ENCODE data around the gene EGFLAM.
A peak's percentile ranks its signal among the peaks of the same experiment; 100 is the strongest.

EGFLAM gene

DNA sequence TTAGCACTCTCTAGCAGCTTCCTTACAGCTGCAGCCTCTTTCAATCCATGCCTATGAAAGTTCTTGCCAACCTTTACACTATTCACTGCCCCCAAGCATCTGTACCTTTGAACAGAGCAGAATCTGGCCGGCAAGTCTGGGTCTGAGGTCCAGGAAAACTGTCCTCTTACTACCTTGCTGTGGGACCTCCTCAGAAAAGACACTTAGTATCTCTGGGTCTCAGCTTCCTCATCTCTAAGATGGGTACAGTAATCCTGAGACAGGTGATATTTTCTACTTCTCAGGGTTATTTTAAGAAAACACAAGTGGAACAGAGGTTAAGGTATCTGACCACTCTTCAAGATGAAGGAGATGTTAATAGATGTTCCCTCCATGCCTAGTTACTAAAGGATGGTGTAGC, 120.2 kb downstream of the EGFLAM start:
- Histone ChIP-seq H3K9me3 (ENCODE audit: control insufficient read depth, low read length) (no peaks in the 10 kb centered on the region), H3K27me3 (replicated peaks; ENCODE audit: control insufficient read depth, insufficient read depth, low read length) (peaks cover 14% of the 10 kb centered on the region), H3K4me3 (ENCODE audit: low read length) (no peak overlapping the region), H3K9ac (ENCODE audit: low read length) (no peak overlapping the region), H3K36me3 (ENCODE audit: control insufficient read depth, insufficient read depth, low read length, severe bottlenecking) (no peaks in the 10 kb centered on the region), H3K4me1 (ENCODE audit: control insufficient read depth, insufficient read depth, low read length) (peaks cover 5% of the 10 kb centered on the region)
- DNase-seq (ENCODE audit: low read depth): no peak

DNA sequence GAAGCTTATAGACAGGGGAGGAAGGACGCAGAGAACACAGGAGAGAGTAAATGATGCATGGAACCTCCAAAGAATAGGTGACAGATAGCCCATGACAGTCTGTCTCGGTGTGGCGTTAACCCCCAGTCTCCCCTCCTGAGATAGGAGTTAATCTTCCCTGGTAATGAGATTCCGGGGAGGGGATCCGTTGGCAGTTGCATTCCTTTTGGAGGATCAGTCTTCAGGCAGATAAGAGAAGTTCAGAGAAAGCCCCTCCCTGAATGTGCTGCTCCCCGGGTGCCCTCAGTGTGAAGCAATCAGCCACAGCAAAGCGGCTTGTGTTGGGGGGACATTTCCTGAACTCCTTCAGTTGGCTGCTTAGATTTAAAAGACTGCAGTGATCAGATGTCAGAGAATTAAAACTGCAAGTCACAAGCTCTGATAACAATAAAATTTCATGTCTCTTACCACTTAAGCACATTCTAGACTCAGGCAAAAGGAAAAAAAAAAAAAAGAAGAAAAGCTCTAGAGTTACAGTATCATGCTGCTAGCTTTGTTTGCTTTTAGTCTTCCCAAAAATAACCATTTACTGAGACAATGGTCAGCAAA, 121.1 kb downstream of the EGFLAM start:
- no peak for DNase-seq (ENCODE audit: low read depth)
- H3K27me3 ChIP-seq (replicated peaks; ENCODE audit: control insufficient read depth, insufficient read depth, low read length): peaks cover 14% of the 10 kb centered on the region
- H3K4me1 ChIP-seq (ENCODE audit: control insufficient read depth, insufficient read depth, low read length): peaks cover 5% of the 10 kb centered on the region
- H3K9ac ChIP-seq (ENCODE audit: low read length): no peak overlapping the region
- H3K9me3 ChIP-seq (ENCODE audit: control insufficient read depth, low read length): no peaks in the 10 kb centered on the region
- H3K4me3 ChIP-seq (ENCODE audit: low read length): no peak overlapping the region
- H3K36me3 ChIP-seq (ENCODE audit: control insufficient read depth, insufficient read depth, low read length, severe bottlenecking): no peaks in the 10 kb centered on the region

DNA sequence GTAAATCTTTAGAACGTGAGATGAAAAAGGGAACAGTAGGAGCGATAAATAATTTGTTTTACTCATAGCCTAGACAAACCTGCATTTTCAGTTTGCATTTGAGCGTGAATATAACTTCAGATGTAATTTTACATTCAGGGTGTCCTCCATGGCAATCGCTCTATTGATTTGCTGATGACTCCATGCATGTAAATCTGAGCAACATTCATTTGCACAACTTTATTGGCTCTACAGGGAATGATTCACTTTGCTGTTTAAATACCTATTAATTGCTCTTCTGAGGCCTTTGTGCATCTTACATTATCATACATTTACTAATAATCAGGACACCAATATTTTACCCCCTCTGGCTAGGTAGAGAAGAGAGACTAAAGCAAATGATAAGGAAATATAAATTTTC, 122.2 kb downstream of the EGFLAM start:
- no peak for DNase-seq (ENCODE audit: low read depth)

DNA sequence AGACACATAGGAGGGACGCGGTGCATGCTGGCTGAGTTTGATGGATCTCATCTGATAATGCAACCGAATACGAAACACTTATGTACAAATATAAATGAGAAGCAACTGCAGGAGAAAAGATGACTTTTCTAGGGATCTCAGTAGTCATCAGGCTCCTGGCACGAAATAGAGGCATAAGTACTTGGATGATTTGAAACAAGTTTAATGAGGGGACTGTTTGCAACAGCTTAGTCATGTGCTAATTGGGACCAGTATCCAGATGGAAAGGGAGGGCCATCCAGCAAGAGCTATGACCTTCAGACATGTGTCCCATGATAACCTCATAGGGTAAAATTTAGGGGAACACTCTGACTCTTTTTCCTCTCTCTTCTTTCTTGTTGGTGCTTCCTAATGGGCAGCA, 123.0 kb downstream of the EGFLAM start:
- Histone ChIP-seq H3K27me3 (replicated peaks; ENCODE audit: control insufficient read depth, insufficient read depth, low read length) (peaks cover 14% of the 10 kb centered on the region), H3K9me3 (ENCODE audit: control insufficient read depth, low read length) (no peaks in the 10 kb centered on the region)

More for the DNA sequence above, 122.2 kb downstream of the EGFLAM start:
- Histone ChIP-seq H3K9ac (ENCODE audit: low read length) (no peak overlapping the region), H3K4me3 (ENCODE audit: low read length) (no peak overlapping the region), H3K4me1 (ENCODE audit: control insufficient read depth, insufficient read depth, low read length) (peaks cover 8% of the 10 kb centered on the region), H3K36me3 (ENCODE audit: control insufficient read depth, insufficient read depth, low read length, severe bottlenecking) (no peaks in the 10 kb centered on the region), H3K9me3 (ENCODE audit: control insufficient read depth, low read length) (no peaks in the 10 kb centered on the region), H3K27me3 (replicated peaks; ENCODE audit: control insufficient read depth, insufficient read depth, low read length) (peaks cover 14% of the 10 kb centered on the region)

DNA sequence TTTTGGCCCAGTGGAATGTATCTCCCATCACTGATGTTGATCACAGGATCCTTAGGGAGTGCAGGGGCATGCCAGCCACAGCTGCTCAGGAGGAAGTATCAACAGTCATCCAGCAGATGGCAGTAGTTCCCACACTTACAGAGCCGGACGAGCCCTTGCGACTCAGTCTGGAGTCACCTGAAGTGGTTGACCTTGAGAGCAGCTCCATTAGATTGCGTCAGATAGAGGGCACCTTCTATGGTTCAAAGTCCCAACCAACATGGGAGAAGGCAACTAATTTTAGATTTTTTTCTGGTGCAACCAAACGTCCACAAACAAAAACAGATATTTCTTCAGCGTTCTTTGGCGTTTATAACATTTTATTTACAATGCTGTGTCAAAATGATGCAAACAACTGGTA, 124.5 kb downstream of the EGFLAM start:
- DNase-seq (ENCODE audit: low read depth): peak; percentile 88
- H3K9ac ChIP-seq (ENCODE audit: low read length): no peak overlapping the region

More for the DNA sequence above, 123.0 kb downstream of the EGFLAM start:
- no peak for DNase-seq (ENCODE audit: low read depth)
- Histone ChIP-seq H3K4me1 (ENCODE audit: control insufficient read depth, insufficient read depth, low read length) (peaks cover 8% of the 10 kb centered on the region), H3K36me3 (ENCODE audit: control insufficient read depth, insufficient read depth, low read length, severe bottlenecking) (no peaks in the 10 kb centered on the region), H3K9ac (ENCODE audit: low read length) (no peak overlapping the region), H3K4me3 (ENCODE audit: low read length) (no peak overlapping the region)

DNA sequence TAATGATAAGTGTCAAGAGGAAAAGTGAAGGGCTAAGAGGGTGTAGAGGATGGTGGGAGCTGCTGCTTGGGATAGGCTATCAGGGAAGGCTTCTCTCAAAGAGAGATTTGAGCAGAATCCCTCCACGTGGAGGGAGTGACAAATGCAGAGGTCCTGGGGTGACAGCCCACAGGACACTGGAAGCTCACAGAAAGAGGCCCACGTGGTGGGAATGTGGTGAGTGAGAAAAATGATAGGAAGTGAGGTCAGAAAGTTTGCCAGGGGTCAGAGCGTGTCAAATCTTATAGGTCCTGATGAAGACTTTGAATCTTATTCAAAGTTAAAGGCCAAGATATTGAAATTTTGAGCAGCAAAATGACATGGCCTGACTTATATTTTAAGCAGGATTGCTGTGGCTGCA, 125.3 kb downstream of the EGFLAM start:
- Histone ChIP-seq H3K4me1 (ENCODE audit: control insufficient read depth, insufficient read depth, low read length) (peaks cover 8% of the 10 kb centered on the region), H3K36me3 (ENCODE audit: control insufficient read depth, insufficient read depth, low read length, severe bottlenecking) (no peaks in the 10 kb centered on the region), H3K27me3 (replicated peaks; ENCODE audit: control insufficient read depth, insufficient read depth, low read length) (peaks cover 6% of the 10 kb centered on the region), H3K4me3 (ENCODE audit: low read length) (no peak overlapping the region), H3K9me3 (ENCODE audit: control insufficient read depth, low read length) (no peaks in the 10 kb centered on the region), H3K9ac (ENCODE audit: low read length) (no peak overlapping the region)
- no peak for DNase-seq (ENCODE audit: low read depth)

More for the DNA sequence above, 124.5 kb downstream of the EGFLAM start:
- H3K27me3 ChIP-seq (replicated peaks; ENCODE audit: control insufficient read depth, insufficient read depth, low read length): peaks cover 14% of the 10 kb centered on the region
- H3K4me1 ChIP-seq (ENCODE audit: control insufficient read depth, insufficient read depth, low read length): peaks cover 8% of the 10 kb centered on the region
- no peaks in the 10 kb centered on the region for H3K9me3 ChIP-seq (ENCODE audit: control insufficient read depth, low read length)
- H3K4me3 ChIP-seq (ENCODE audit: low read length): no peak overlapping the region
- H3K36me3 ChIP-seq (ENCODE audit: control insufficient read depth, insufficient read depth, low read length, severe bottlenecking): no peaks in the 10 kb centered on the region

DNA sequence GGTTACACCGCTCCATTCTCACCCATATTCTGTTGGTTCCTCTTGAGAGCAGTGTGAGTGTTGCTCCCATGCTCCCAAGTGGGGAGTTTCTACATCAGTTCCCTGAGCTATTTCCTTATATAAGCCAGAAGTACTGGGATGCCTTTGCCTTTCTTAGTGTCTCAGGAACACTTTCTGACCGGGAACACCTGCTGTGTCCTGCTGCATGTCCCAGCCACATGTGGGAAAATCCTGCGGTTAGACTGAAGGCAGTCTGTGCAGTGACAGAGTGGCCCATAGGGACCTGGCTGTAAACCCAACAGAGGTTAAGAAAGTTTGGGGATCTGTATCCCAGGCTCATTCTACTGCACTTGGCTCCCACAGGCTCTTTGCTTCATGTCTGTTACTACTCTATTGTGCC, 126.0 kb downstream of the EGFLAM start:
- no peak for DNase-seq (ENCODE audit: low read depth)
- H3K27me3 ChIP-seq (replicated peaks; ENCODE audit: control insufficient read depth, insufficient read depth, low read length): no peaks in the 10 kb centered on the region
- H3K9me3 ChIP-seq (ENCODE audit: control insufficient read depth, low read length): no peaks in the 10 kb centered on the region
- H3K4me3 ChIP-seq (ENCODE audit: low read length): no peak overlapping the region
- peaks cover 8% of the 10 kb centered on the region for H3K4me1 ChIP-seq (ENCODE audit: control insufficient read depth, insufficient read depth, low read length)
- no peak overlapping the region for H3K9ac ChIP-seq (ENCODE audit: low read length)
- no peaks in the 10 kb centered on the region for H3K36me3 ChIP-seq (ENCODE audit: control insufficient read depth, insufficient read depth, low read length, severe bottlenecking)

DNA sequence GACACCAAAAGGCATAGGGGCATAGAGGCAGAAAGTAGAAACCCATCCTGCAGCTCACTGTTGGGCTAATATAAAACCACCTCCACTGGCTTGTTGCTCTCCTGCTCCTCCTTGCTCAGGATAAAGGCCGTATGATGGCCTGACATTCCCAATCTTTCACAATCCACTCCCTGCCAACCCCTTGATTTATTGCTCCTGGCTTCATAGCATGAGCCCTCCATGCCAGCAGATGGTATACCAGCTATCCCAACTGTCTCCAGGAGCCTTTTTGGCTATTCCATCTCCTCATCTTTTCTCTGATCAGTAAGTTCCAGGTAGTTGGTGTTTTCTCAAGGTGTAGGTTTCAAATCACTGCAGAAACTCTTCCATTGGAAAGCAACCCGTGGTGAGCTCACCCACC, 128.8 kb downstream of the EGFLAM start:
- DNase-seq (ENCODE audit: low read depth): no peak

DNA sequence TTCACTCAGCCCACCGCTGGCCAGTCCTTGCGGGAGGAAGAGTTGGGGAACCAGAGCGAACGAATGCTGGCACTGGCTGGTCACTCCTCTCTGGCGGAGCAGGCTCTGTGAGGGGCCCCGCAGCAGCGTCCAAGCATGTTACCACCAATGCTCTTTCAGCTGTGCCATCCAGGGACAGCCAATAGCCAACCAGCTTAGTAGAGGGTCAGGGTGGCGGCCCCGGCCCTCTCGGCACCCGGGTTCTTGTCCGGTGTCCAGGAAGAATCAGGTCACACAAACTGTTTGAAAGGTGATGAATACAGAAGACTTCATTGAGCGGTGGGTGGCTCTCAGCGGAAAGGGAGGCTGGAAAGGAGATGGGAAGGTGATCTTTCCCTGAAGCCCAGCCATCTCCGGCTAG, 135.3 kb downstream of the EGFLAM start:
- Histone ChIP-seq H3K9me3 (ENCODE audit: control insufficient read depth, low read length) (no peaks in the 10 kb centered on the region), H3K4me1 (ENCODE audit: control insufficient read depth, insufficient read depth, low read length) (no peaks in the 10 kb centered on the region), H3K4me3 (ENCODE audit: low read length) (no peak overlapping the region), H3K27me3 (replicated peaks; ENCODE audit: control insufficient read depth, insufficient read depth, low read length) (no peaks in the 10 kb centered on the region), H3K9ac (ENCODE audit: low read length) (no peak overlapping the region), H3K36me3 (ENCODE audit: control insufficient read depth, insufficient read depth, low read length, severe bottlenecking) (no peaks in the 10 kb centered on the region)
- DNase-seq (ENCODE audit: low read depth): no peak

More for the DNA sequence above, 128.8 kb downstream of the EGFLAM start:
- H3K9me3 ChIP-seq (ENCODE audit: control insufficient read depth, low read length): no peaks in the 10 kb centered on the region
- H3K36me3 ChIP-seq (ENCODE audit: control insufficient read depth, insufficient read depth, low read length, severe bottlenecking): no peaks in the 10 kb centered on the region
- H3K9ac ChIP-seq (ENCODE audit: low read length): no peak overlapping the region
- H3K4me3 ChIP-seq (ENCODE audit: low read length): no peak overlapping the region
- peaks cover 4% of the 10 kb centered on the region for H3K4me1 ChIP-seq (ENCODE audit: control insufficient read depth, insufficient read depth, low read length)
- H3K27me3 ChIP-seq (replicated peaks; ENCODE audit: control insufficient read depth, insufficient read depth, low read length): no peaks in the 10 kb centered on the region

DNA sequence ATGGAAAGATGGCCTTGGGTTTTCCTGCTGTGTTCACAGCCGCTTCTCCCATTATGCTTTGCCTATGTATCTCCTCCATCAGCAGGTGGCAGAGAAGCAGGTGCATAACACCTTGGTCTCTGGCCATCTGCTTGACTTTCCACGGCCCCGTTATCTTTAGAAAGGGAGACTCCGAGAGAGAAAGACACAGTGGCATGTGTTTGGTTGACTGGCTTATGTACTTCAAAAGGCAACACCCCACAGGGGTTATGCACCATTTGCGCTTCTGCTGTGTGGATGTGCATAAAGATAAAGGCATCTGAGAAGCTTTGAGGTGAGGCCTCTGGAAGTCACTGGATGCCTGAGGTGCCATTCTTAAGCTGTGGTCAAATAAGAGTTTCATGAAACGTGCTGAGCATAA, 138.4 kb downstream of the EGFLAM start:
- no peak for DNase-seq (ENCODE audit: low read depth)
- H3K36me3 ChIP-seq (ENCODE audit: control insufficient read depth, insufficient read depth, low read length, severe bottlenecking): no peaks in the 10 kb centered on the region
- no peaks in the 10 kb centered on the region for H3K27me3 ChIP-seq (replicated peaks; ENCODE audit: control insufficient read depth, insufficient read depth, low read length)
- no peaks in the 10 kb centered on the region for H3K9me3 ChIP-seq (ENCODE audit: control insufficient read depth, low read length)
- no peak overlapping the region for H3K4me3 ChIP-seq (ENCODE audit: low read length)
- H3K4me1 ChIP-seq (ENCODE audit: control insufficient read depth, insufficient read depth, low read length): no peaks in the 10 kb centered on the region
- H3K9ac ChIP-seq (ENCODE audit: low read length): no peak overlapping the region

DNA sequence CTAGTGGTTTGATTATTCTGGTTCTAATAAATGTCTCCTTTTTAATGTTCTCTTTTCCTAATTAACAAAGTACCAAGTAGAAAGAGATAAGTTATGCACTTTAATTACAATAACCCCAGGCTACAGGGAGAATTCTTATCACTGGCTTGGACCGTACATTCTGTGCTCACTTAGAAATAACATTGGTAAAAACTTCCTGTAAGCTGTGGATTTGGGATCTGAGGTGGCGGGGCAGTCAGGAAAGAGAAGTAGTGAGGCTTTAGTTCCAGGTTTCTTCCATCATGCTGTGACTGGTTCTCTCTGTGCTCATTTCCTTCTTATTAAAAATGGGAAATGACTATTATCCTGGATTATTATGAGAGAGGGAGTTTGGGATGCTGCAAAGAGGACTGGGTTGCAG, 142.0 kb downstream of the EGFLAM start:
- H3K4me1 ChIP-seq (ENCODE audit: control insufficient read depth, insufficient read depth, low read length): no peaks in the 10 kb centered on the region
- no peak overlapping the region for H3K9ac ChIP-seq (ENCODE audit: low read length)
- H3K36me3 ChIP-seq (ENCODE audit: control insufficient read depth, insufficient read depth, low read length, severe bottlenecking): no peaks in the 10 kb centered on the region
- no peaks in the 10 kb centered on the region for H3K27me3 ChIP-seq (replicated peaks; ENCODE audit: control insufficient read depth, insufficient read depth, low read length)
- peaks cover 5% of the 10 kb centered on the region for H3K9me3 ChIP-seq (ENCODE audit: control insufficient read depth, low read length)
- DNase-seq (ENCODE audit: low read depth): no peak
- no peak overlapping the region for H3K4me3 ChIP-seq (ENCODE audit: low read length)

DNA sequence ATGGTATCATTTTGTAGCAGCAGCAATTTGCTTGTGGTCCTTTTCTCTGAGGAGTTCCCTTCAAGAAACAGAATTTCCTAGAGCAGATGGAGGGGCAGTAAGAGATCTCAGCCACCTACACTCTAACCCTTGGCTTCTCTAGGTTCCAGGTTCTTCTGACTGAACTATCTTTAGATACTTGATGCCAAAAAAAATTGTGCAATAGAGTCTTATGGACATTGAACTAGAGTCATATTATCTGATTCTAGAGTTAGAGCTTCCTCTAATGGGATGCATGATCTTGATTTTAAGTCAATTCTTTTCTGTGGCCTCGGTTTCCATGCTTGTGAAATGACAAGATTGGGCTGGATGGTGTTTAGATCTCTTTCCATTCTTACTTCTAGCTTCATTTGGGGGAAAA, 142.8 kb downstream of the EGFLAM start:
- no peaks in the 10 kb centered on the region for H3K27me3 ChIP-seq (replicated peaks; ENCODE audit: control insufficient read depth, insufficient read depth, low read length)
- DNase-seq (ENCODE audit: low read depth): no peak
- no peak overlapping the region for H3K4me3 ChIP-seq (ENCODE audit: low read length)
- H3K4me1 ChIP-seq (ENCODE audit: control insufficient read depth, insufficient read depth, low read length): no peaks in the 10 kb centered on the region
- peaks cover 11% of the 10 kb centered on the region for H3K9me3 ChIP-seq (ENCODE audit: control insufficient read depth, low read length)
- no peaks in the 10 kb centered on the region for H3K36me3 ChIP-seq (ENCODE audit: control insufficient read depth, insufficient read depth, low read length, severe bottlenecking)
- no peak overlapping the region for H3K9ac ChIP-seq (ENCODE audit: low read length)
